PC-9 (cell line): ENCODE results near the gene HBE1. TPM values are rescaled to one million over a fixed set of nuclear protein-coding genes. Genes with fewer than 3 reads are reported as not detected.

Source experiments
- BruUV-seq: library from RNA; stranded (reverse); fragments of 400-500 nt; replicated peaks from 2 replicates; lab custom pipeline; 2021; lab: Mats Ljungman, UMichigan
- CTCF ChIA-PET: fragments of 300-600 bp; sonication (Branson Sonifier 250); formaldehyde crosslinking; loops from one replicate; lab custom pipeline; 2022; ENCODE audit warnings: antibody characterized with exemption; lab: Charles Lee
- POLR2A ChIA-PET: fragments of 300-600 bp; sonication (Branson Sonifier 250); formaldehyde crosslinking; loops from one replicate; lab custom pipeline; 2022; ENCODE audit warnings: antibody characterized with exemption; ENCODE audit not compliant: unreplicated experiment; lab: Charles Lee
- DNase-seq, 2 experiments: peaks; one replicate each; pipeline versions ENCODE4 v3.0.0 to v3.0.0-alpha.2; 2015 to 2022; ENCODE audit warnings: mixed read lengths in 1 of 2
- H2AFZ ChIP-seq: fragments of 200-600 bp; sonication (generic); 2 replicates; pipeline ENCODE4 v1.8.1; 2017; ENCODE audit warnings: antibody characterized with exemption
- H3F3A ChIP-seq: fragments of 200-600 bp; sonication (generic); 2 replicates; pipeline ENCODE4 v1.8.1; 2017; ENCODE audit warnings: antibody characterized with exemption, mild to moderate bottlenecking, low read depth; ENCODE audit not compliant: insufficient read depth
- H3K27ac ChIP-seq: fragments of 200-600 bp; sonication (generic); 2 replicates; pipeline ENCODE4 v1.6.1; 2016; ENCODE audit warnings: mixed run types
- H3K27me3 ChIP-seq: fragments of 200-600 bp; sonication (generic); 2 replicates; pipeline ENCODE4 v1.6.1; 2016; ENCODE audit warnings: low read depth, mixed run types; ENCODE audit not compliant: insufficient read depth
- H3K36me3 ChIP-seq: fragments of 200-600 bp; sonication (generic); 2 replicates; pipeline ENCODE4 v1.6.1; 2016; ENCODE audit warnings: low read depth, mixed run types
- H3K4me1 ChIP-seq: fragments of 200-600 bp; sonication (generic); replicated peaks from 2 replicates; pipeline ENCODE4 v1.6.1; 2016; ENCODE audit warnings: mixed run types; ENCODE audit not compliant: insufficient read depth
- H3K4me2 ChIP-seq: fragments of 200-600 bp; sonication (generic); 2 replicates; pipeline ENCODE4 v1.6.1; 2017; ENCODE audit warnings: mixed run types
- H3K4me3 ChIP-seq: fragments of 200-600 bp; sonication (generic); 2 replicates; pipeline ENCODE4 v1.6.1; 2016; ENCODE audit warnings: mixed run types
- H3K79me2 ChIP-seq: fragments of 200-600 bp; sonication (generic); 2 replicates; pipeline ENCODE4 v1.6.1; 2017; ENCODE audit warnings: low read depth, mixed run types
- H3K9me2 ChIP-seq: fragments of 200-600 bp; sonication (generic); 2 replicates; pipeline ENCODE4 v1.8.1; 2017; ENCODE audit warnings: mild to moderate bottlenecking; ENCODE audit not compliant: insufficient read depth
- H3K9me3 ChIP-seq: fragments of 200-600 bp; sonication (generic); 2 replicates; pipeline ENCODE4 v1.8.1; 2016; ENCODE audit warnings: low read depth; ENCODE audit not compliant: insufficient read depth
- H4K20me1 ChIP-seq: fragments of 200-600 bp; sonication (generic); 2 replicates; pipeline ENCODE4 v1.8.1; 2017; ENCODE audit not compliant: insufficient read depth
- CTCF ChIP-seq: fragments of 200-600 bp; sonication (generic); conservative IDR thresholded peaks from 2 replicates; pipeline ENCODE4 v1.6.1; 2017; ENCODE audit warnings: mixed run types, antibody characterized with exemption, mild to moderate bottlenecking, moderate library complexity
- EZH2 ChIP-seq: fragments of 200-600 bp; sonication (generic); IDR thresholded peaks from 2 replicates; pipeline ENCODE4 v1.8.0; 2017; ENCODE audit warnings: antibody characterized with exemption, low read depth
- intact Hi-C: fragments of 100-400 bp; cut with micrococcal nuclease; formaldehyde crosslinking; loops from one replicate; pipeline ENCODE4 v1.10.0; 2022; ENCODE audit not compliant: unreplicated experiment
- total RNA-seq: library from RNA; stranded (reverse); gene quantifications from 2 replicates; pipeline ENCODE4 v1.2.3, GENCODE V29; 2021

Gene HBE1
- total RNA-seq, 1 experiment from 2014 or later = 1.4 TPM

DNA sequence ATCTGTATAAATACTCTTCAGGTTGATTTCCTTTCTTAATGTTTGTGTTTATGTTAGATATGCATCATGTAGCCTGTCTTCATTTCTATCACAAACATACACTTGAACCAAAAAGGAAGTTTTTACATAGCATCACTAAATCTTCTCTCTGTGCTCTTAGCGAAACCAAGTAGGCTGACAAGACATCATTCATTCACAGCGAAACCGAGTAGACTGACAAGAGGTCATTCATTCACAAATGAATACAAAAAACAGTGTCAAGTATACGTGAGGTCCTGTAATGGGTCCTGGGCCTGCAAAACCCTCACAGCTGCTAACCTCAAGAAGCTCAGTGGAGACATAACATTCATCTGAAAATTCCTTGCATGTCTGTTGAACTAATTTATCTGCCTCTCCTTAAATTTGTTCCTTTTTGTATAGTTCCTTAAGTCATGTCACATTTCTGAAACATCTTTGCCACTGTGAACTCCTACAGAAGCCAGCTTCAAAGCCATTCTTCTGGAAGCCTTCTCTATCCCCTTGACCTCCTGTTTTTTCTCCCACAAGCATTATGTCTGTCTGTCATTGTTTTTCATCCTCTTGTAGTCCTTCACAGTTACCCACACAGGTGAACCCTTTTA is 9.8 kb upstream of the HBE1 start:
- no peak overlapping the region; the same call in 1 of the 2 replicates for H3K27ac ChIP-seq
- ChIA-PET CTCF (no interaction called here), POLR2A (no interaction called here)
- intact Hi-C loops = no loop called here
- H3K9me2 ChIP-seq = no peaks in the 10 kb centered on the region
- no TSS peak for BruUV-seq
- TF ChIP-seq CTCF (no peak), EZH2 (no peak)
- no peaks in the 10 kb centered on the region for H3K27me3 ChIP-seq
- H3K79me2 ChIP-seq = no peaks in the 10 kb centered on the region
- peaks cover 7% of the 10 kb centered on the region for H3K4me1 ChIP-seq
- 0 out of 2 replicates have a peak, but pooled peaks cover 3% of the 10 kb centered on the region for H3F3A ChIP-seq
- H4K20me1 ChIP-seq = no peaks in the 10 kb centered on the region
- H2AFZ ChIP-seq = no peak overlapping the region
- DNase-seq = no peak
- H3K4me2 ChIP-seq = no peak overlapping the region
- no peaks in the 10 kb centered on the region for H3K9me3 ChIP-seq
- H3K4me3 ChIP-seq = no peak overlapping the region
- no peaks in the 10 kb centered on the region for H3K36me3 ChIP-seq

DNA sequence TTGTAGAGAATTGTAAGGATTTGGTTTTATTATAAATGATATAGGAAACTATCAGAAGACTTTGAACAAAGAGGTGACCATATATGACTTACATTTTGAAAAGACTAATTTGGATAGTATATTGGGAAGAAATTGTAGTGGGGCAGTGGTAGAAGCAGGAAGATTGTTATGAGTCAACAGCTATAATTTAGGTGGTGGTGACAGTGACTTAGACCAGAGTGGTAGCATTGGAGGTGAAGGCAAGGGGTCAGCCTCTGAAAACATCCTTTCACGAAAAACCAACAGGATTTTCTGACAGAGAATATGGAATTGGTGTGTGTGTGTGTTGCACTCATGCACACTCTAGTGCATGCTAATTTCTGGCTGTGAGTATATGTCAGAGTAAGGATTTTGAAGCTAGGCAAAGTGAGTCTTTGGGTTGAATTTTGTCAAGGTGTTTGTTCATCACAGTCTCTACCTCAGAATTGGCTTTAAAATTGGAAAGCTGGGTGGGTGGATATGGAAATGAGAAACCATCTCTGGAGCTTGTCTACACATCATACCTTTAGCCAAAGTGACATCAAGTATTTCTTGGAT is 8.2 kb upstream of the HBE1 start:
- intact Hi-C loops = no loop called here
- TF ChIP-seq CTCF (no peak), EZH2 (no peak)
- no peak for DNase-seq
- no peaks in the 10 kb centered on the region for H3K9me2 ChIP-seq
- H3F3A ChIP-seq = 0 out of 2 replicates have a peak, but pooled peaks cover 3% of the 10 kb centered on the region
- ChIA-PET CTCF (interaction anchor here (0.6 kb wide), 1 partner anchor 40 kb away, joined by 4 read pairs; no protein-coding TSS in a partner anchor), POLR2A (no interaction called here)
- H3K27me3 ChIP-seq = no peaks in the 10 kb centered on the region
- H3K9me3 ChIP-seq = no peaks in the 10 kb centered on the region
- no peaks in the 10 kb centered on the region for H3K79me2 ChIP-seq
- no peaks in the 10 kb centered on the region for H4K20me1 ChIP-seq
- no peaks in the 10 kb centered on the region for H3K36me3 ChIP-seq
- H3K4me1 ChIP-seq = peaks cover 7% of the 10 kb centered on the region
- no TSS peak for BruUV-seq
- no peak overlapping the region for H3K4me2 ChIP-seq
- no peak overlapping the region for H2AFZ ChIP-seq
- no peak overlapping the region for H3K27ac ChIP-seq
- H3K4me3 ChIP-seq = no peak overlapping the region

DNA sequence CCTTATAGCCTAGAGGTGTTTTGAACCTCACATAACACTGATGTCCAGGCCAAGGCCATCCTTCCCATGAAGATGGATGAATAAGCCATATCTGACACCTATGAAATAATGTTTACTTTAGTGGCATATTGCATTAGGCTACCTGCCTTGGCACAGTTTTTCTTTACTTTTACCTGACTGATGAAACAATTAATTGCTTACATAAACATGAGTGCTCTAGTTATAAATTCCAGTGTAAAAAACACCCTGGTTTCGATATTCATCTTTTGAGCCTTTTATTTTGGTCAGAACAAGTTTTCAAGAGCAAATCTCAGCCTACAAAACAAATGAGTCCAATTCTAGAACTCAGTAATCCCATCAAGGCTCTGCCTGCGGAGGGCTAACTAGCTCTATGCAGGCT is 7.0 kb upstream of the HBE1 start:
- H2AFZ ChIP-seq = no peak overlapping the region
- ChIA-PET POLR2A (no interaction called here), CTCF (interaction anchor here (0.7 kb wide), 1 partner anchor 105 kb away, joined by 8 read pairs; no protein-coding TSS in a partner anchor)
- H3K36me3 ChIP-seq = no peaks in the 10 kb centered on the region
- H3K4me3 ChIP-seq = no peak overlapping the region
- H3K27ac ChIP-seq = no peak overlapping the region
- no peaks in the 10 kb centered on the region for H3K9me2 ChIP-seq
- intact Hi-C loops = no loop called here
- H3K27me3 ChIP-seq = no peaks in the 10 kb centered on the region
- H3K4me2 ChIP-seq = no peak overlapping the region
- peaks cover 7% of the 10 kb centered on the region for H3K4me1 ChIP-seq
- no peaks in the 10 kb centered on the region for H3K79me2 ChIP-seq
- no peaks in the 10 kb centered on the region for H3K9me3 ChIP-seq
- H3F3A ChIP-seq = 0 out of 2 replicates have a peak, but pooled peaks cover 3% of the 10 kb centered on the region
- TF ChIP-seq CTCF = no peak
- TF ChIP-seq EZH2 = no peak
- no peaks in the 10 kb centered on the region for H4K20me1 ChIP-seq
- BruUV-seq = no TSS peak
- DNase-seq = no peak
